Ecto neural progenitor cell (in vitro differentiated cells): Measurements from ENCODE around the gene SIRT6.
"Not testable (repeated sequence)": the region's sequence is repeated elsewhere in the genome, so short reads cannot be mapped to it uniquely, and the experiment has no call there.

Experiments
- DNase-seq: peaks from one replicate; pipeline ENCODE4 v3.0.0-alpha.2; 2018; ENCODE audit warnings: low spot score

The SIRT6 gene

GRCh38 chr19:4182084-4182810 is at the start of gene SIRT6, which contains the start of gene ANKRD24:
Gene SIRT6, minus strand, starts transcription at chr19:4182563. Its CDS starts 24 bp downstream, at chr19:4182539.
Gene ANKRD24, plus strand, starts transcription at chr19:4182689. Its CDS starts 3,737 bp downstream, at chr19:4186426.
- DNase-seq = peak; percentile 96

GRCh38 chr19:4232139-4232538 is 49.8 kb upstream of the SIRT6 start:
- not testable (repeated sequence) for DNase-seq

DNA sequence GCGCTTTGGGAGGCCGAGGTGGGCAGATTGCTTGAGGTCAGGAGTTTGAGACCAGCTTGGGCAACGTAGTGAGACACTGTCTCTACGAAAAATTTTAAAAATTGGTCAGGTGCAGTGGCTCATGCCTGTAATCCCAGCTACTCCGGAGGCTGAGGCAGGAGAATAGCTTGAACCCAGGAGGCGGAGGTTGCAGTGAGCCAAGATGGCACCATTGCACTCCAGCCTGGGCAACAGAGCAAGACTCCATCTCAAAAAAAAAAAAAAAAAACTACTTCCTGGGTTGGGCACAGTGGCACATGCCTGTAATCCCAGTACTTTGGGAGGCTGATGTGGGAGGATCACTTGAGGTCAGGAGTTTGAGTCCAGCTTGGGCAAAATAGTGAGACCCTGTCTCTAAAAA is 49.2 kb upstream of the SIRT6 start:
- DNase-seq = not testable (repeated sequence)

DNA sequence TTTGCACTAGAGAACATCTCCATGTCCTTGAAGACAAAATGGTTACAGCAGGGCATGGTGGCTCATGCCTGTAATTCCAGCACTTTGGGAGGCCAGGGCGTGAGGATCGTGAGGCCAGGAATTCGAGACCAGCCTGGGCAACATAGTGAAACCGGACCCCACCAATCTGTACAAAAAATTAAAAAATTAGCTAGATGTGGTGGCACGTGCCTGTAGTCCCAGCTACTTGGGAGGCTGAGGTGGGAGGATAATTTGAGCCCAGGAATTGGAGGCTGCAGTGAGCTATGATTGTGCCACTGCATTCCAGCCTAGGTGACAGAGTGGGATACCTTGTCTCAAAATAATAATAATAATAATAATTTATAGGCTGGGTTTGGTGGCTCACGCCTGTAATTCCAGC is 47.9 kb upstream of the SIRT6 start:
- DNase-seq = not testable (repeated sequence)

DNA sequence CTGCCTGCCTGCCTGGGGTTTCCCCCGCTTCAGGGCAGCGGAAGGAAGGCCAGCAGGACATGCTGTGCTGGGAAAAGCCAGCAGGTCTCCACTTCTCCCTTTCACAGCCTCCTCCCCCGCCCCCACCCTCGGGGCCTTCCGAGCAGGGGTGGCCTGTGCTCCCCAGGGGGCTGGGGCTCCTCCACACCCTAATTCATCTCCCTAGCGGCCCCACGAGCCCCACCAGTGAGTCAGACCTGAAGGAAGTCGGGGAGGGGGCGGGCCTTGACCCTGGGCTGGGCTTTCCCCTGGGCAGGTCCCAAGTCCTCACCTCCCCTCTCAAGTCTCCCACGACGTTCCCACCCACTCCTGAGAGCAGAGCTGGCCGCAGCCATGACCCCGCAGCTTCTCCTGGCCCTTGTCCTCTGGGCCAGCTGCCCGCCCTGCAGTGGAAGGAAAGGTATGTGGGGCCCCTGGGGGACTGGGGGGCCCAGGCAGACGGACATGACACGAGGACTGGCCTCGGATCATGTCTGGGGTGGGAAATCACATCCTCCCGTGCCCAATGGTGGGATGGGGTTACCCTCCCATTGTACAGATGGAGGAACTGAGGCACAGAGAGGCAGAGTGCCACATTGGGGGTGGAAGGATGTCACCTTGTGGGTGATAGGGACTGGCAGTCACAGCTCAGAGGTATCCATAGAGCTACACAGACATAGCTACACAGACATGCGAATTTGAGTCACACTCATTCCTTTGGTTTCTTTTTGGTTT is 47.0 kb upstream of the SIRT6 start, which contains the start of gene EBI3:
TSS of gene EBI3 (plus strand) at position 345 of the 753 bp plus-strand sequence. CDS start at position 373, 28 bp downstream.
- no peak for DNase-seq

DNA sequence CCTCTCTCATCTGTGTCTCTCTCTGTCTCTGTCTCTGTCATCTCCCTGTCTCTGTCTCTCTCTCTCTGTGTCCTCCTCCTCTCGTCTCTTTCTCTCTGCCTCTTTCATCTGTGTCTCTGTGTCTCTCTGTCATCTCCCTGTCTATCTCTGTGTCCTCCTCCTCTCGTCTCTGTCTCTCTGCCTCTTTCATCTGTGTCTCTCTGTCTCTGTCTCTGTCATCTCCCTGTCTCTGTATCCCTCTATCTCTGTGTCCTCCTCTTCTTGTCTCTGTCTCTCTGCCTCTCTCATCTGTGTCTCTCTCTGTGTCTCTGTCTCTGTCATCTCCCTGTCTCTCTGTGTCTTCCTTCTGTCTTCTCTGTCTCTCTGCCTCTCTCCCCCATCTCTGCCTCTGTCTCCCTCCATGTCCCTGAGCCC is 46.4 kb upstream of the SIRT6 start:
- DNase-seq = no peak

- no peak for DNase-seq
These were observed 45.4 kb upstream of the SIRT6 start for GRCh38 chr19:4227771-4228170.

DNA sequence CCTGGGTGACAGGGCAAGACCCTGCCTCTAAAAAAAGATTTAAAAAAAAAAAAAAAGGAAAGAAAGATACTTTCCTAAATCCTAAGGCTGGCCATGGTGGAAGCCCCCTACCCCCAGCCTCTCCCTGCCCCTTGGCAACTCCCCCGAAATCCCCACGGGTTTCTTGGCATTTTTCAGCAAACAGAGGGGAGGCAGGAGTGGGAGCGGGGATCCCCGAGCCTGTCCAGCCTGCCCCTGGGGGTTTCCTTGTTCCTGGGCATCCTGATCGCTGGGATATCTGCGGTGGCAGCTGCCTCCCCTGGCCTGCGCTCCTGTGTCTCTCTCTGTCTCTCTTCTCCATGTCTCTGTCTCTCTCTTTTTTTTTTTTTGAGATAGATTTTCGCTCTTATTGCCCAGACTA is 43.5 kb upstream of the SIRT6 start:
- no peak for DNase-seq

DNA sequence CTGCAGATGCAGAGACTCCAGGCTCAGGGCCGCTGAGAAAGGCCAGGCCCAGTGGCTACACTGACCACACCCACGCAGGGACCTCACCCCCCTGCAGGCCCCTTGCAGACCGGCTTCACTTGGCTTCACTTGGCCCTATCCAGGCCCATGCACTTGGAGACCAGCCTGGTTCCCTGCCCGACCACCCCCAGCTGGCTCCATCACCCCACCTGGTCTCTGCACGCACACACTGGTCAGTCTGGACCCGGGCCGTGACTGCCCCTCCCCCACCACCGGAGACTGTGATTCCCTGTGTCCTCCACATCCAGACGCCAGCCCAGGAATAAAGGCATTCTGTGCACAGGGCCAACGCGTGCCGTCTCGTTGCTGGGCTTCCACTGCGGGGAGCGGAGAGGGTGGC is 42.1 kb upstream of the SIRT6 start:
- no peak for DNase-seq

GRCh38 chr19:4220188-4220587 is 37.8 kb upstream of the SIRT6 start:
- no peak for DNase-seq

DNA sequence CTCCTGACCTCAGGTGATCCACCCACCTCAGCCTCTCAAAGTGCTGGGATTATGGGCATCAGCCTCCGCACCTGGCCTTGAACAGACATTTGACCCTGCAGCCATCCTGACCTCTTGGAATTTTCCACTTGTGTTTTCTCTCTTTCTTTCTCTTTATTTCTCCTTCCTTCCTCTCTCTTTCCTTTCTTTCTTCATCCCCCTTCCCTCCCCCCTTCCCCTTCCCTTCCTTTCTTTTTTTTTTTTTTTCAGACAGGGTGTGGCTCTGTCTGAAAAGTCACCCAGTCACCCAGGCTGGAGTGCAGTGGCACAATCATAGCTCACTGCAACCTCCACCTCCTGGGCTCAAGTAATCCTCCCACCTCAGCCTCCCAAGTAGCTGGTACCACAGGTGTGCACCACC is 36.2 kb upstream of the SIRT6 start:
- DNase-seq = not testable (repeated sequence)

GRCh38 chr19:4217429-4218264 is 35.3 kb upstream of the SIRT6 start:
- DNase-seq = no peak

DNA sequence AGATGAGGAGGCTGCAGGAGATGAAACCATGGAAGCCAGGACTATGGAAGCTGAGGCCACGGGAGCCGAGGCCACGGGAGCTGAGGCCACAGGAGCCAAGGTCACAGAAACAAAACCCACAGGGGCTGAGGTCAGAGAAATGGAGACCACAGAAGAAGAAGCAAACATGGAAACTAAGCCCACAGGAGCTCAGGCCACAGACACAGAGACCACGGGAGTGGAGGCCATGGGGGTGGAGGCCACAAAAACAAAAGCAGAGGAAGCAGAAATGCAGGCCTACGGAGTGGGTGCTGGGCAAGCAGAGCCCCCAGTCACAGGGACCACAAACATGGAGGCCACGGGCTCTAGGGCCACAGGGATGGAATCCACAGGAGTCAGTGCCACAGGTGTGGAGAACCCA is 34.5 kb upstream of the SIRT6 start:
- DNase-seq = no peak

- no peak for DNase-seq
These were observed 33.4 kb upstream of the SIRT6 start for GRCh38 chr19:4215807-4216206.

DNA sequence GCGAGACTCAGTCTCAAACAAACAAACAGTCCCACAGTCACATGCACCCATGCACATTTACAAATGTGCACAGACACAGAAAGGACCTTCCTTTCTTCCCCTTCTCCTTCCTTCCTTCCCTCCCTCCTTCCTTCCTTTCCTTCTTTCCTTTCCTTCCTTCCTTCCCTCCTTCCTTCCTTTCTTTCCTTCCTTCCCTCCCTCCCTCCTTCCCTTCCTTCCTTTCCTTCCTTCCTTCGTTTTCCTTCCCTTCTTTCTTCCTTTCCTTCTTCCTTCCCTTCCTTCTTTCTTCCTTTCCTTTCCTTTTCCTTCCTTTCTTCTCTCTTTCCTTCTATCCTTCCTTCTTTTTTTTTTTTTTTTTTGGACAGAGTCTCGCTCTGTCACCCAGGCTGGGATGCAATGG is 30.8 kb upstream of the SIRT6 start:
- DNase-seq = no peak

DNA sequence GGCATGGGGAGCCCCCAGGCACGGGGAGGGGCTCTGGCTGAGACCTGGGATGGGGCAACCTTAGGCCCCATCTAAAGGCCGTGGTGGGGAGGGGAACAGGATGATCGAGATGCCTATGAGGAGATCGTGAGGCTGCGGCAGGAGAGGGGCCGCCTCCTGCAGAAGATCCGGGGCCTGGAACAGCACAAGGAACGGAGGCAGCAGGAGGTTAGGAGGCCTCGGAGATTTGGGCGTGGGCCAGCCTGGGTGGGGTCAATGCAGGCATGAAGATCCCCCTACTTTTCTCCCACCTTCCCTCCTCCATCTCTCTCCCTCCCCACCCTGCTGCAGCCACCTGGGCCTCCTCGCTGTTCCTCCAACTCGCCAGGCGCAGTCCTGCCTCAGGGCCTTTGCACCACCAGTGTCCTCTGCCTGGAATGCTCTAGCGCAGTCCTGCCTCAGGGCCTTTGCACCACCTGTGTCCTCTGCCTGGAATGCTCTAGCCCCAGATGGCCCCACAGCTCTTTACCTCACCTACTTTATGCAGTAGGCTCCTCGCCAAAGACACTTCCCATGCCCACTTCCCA is 27.9 kb upstream of the SIRT6 start:
- DNase-seq = no peak

DNA sequence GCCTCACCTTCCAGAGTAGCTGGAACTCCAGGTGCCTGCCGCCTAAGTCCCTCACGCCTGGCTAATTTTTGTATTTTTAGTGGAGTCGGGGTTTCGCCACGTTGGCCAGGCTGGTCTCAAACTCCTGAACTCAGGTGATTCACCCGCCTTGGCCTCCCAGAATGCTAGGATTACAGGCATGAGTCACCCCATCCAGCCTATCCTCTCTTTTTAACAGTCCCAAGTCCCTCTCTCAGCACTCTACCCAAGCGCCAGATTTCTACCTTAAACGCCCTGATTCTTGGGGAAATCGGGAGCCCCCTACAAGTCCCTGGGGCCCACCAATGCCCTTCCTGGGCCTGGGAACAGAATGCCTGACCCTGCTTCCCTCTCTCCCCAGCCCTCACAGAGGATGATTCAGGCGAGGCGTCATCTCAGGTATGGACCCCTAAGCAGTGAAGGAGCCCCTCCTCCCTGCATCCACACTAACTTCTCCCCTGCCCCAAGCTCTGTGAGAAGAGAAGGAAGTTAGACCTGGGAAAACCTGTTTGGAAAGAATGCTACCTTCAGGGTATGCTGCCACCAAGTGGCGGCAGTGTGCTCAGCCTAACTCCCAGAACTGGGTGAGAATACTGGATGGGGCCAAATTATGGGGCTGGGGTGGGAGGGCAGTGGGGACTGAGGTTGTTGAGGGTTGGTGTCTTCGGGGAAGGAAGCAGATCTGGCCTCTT is 26.2 kb upstream of the SIRT6 start:
- DNase-seq = no peak

GRCh38 chr19:4206818-4207484 is 24.6 kb upstream of the SIRT6 start:
- DNase-seq = no peak

GRCh38 chr19:4201798-4202197 is 19.4 kb upstream of the SIRT6 start:
- DNase-seq = no peak

DNA sequence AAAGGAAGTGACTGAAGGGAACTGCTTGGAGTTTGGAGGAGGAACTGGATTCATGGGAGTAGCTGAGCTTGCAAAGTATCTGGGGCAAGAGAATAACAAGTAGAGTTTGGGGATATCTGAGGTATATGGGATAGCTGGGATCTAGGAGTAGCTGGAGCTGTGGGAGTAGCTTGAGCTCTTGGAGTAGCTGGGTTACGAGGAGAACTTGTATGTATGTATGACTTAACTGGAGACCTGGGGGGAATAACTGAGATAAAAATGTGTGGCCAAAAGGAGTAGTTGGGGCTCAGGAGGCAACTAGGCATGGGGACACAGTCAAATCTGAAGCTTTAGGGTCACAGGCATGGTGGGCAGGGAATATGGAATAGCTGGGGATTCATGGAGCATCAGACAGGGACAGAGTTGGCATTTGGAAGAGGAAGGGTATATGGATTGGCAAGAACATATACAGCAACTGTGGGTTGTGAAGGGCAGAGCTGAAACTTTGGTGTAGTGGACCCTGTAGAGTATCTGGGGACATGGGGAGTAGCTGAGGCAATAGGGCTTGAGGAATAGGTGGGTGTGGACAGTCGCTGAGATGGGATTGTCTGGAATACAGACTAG is 18.7 kb upstream of the SIRT6 start:
- DNase-seq = no peak
